Activated CD8-positive, alpha-beta memory T cell treated with anti-CD3 and anti-CD28 coated beads, Interleukin-2, amount 50 U/mL, for 24 hours (primary cell): ENCODE data around the gene INCA1.

ENCODE experiments used
- DNase-seq: peaks from one replicate; pipeline ENCODE4 v3.0.0-alpha.2; 2020; ENCODE audit errors: extremely low read depth

Gene INCA1

GRCh38 chr17:4970273-4970672 lies 27.0 kb downstream of the INCA1 start:
- no peak for DNase-seq

GRCh38 chr17:4969551-4970173 lies 27.7 kb downstream of the INCA1 start:
- DNase-seq = no peak

- DNase-seq = no peak
These were observed 28.2 kb downstream of the INCA1 start for GRCh38 chr17:4969047-4969550.

GRCh38 chr17:4968486-4969046 lies 28.8 kb downstream of the INCA1 start:
- no peak for DNase-seq

- peak; percentile 80 for DNase-seq
These were observed 29.5 kb downstream of the INCA1 start, which contains the start of gene SPAG7 for GRCh38 chr17:4967539-4968485. TSS of gene SPAG7 (minus strand) at chr17:4967817. CDS start at chr17:4967804, 13 bp downstream.

- peak; percentile 93 for DNase-seq
These were observed 30.3 kb downstream of the INCA1 start for GRCh38 chr17:4966844-4967538.

GRCh38 chr17:4965311-4965986 lies 31.9 kb downstream of the INCA1 start:
- DNase-seq = no peak

- no peak for DNase-seq
These were observed 36.9 kb downstream of the INCA1 start for GRCh38 chr17:4960279-4960922.

GRCh38 chr17:4959261-4959965 lies 37.9 kb downstream of the INCA1 start:
- no peak for DNase-seq

- DNase-seq = no peak
These were observed 39.2 kb downstream of the INCA1 start for GRCh38 chr17:4958102-4958501.

GRCh38 chr17:4956493-4957061 lies 40.7 kb downstream of the INCA1 start:
- DNase-seq = no peak

- DNase-seq = no peak
These were observed 42.2 kb downstream of the INCA1 start for GRCh38 chr17:4955091-4955490.

- DNase-seq = no peak
These were observed 43.8 kb downstream of the INCA1 start for GRCh38 chr17:4953451-4953961.

GRCh38 chr17:4951486-4951885 lies 45.8 kb downstream of the INCA1 start:
- no peak for DNase-seq

GRCh38 chr17:4950746-4951204 lies 46.5 kb downstream of the INCA1 start, which contains the start of gene ENO3:
TSS of gene ENO3 (plus strand) at chr17:4951119. CDS start at chr17:4951830, 711 bp downstream.
- no peak for DNase-seq

GRCh38 chr17:4950075-4950745 lies 47.1 kb downstream of the INCA1 start:
- no peak for DNase-seq

GRCh38 chr17:4949321-4950074 lies 47.8 kb downstream of the INCA1 start:
- peak; percentile 49 for DNase-seq

- no peak for DNase-seq
These were observed 48.4 kb downstream of the INCA1 start for GRCh38 chr17:4948931-4949320.
